GM18526 (cell line): Measurements from ENCODE around the gene ZNF98.

ENCODE experiments used
- POLR2A ChIP-seq: IDR thresholded peaks from 3 replicates; pipeline ENCODE4 v1.6.1; 2011; ENCODE audit not compliant: insufficient read length; ENCODE audit errors: extremely low read depth

The ZNF98 gene

DNA sequence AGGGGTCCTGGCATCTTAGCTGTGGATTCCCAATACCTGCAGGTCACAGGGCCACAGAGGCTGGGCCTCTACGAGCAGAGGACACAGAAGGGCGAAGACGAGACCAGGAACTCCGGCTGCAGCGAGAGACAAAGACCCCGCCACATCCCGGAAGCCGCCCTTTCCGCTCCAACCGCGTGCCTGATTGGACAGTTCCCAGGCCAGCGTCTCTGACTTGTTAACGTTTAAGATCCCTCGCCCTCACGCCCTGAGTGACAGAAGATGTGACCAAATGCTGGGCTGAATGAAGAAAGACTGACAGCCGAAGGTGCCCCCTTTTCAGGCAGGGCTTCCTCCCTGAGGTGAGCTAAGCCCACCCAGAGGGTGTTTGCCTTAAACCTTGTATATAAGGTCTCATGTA is at the start of gene ZNF98:
Gene ZNF98 (minus strand): TSS at position 136 of the 400 bp plus-strand sequence. CDS start 122 bp downstream, at position 14.
- no peak for TF ChIP-seq POLR2A

DNA sequence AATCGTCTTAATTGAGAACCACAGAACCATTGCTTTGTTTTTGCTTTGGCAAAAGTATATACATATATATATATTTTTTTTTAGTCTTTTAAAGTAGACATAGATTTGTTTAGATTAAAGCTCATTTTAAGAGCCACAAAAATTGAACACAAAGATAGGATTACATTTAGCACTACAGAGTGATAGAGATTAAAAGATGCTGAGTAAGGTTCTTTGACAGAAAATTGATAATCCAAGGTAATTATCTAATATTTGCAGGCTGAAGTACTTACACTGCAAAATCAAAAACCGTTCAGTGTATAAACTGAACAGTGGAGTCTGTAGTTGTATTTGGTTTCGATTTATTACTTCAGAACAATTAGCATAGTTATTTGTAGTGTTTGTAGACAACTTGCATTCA is 24.5 kb upstream of the ZNF98 start:
- no peak for TF ChIP-seq POLR2A

DNA sequence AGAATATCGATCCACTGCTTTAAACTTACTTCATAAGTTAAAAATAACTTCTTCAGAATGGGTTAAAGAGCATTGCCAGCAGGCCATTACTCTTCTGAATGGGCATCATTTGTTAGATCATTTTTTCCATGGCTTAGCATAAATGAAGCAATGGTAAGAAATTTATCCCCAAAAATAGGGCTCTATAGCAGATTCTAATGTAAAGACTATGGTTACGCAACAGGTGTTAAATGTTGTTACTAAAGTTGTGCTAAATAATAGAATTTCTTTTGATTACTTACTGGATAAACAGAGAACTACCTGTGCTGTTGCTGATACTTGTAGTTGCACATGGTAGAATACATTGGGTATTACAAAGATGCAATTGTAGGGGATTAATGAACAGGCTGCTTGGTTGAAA is 15.9 kb upstream of the ZNF98 start:
- no peak for TF ChIP-seq POLR2A

DNA sequence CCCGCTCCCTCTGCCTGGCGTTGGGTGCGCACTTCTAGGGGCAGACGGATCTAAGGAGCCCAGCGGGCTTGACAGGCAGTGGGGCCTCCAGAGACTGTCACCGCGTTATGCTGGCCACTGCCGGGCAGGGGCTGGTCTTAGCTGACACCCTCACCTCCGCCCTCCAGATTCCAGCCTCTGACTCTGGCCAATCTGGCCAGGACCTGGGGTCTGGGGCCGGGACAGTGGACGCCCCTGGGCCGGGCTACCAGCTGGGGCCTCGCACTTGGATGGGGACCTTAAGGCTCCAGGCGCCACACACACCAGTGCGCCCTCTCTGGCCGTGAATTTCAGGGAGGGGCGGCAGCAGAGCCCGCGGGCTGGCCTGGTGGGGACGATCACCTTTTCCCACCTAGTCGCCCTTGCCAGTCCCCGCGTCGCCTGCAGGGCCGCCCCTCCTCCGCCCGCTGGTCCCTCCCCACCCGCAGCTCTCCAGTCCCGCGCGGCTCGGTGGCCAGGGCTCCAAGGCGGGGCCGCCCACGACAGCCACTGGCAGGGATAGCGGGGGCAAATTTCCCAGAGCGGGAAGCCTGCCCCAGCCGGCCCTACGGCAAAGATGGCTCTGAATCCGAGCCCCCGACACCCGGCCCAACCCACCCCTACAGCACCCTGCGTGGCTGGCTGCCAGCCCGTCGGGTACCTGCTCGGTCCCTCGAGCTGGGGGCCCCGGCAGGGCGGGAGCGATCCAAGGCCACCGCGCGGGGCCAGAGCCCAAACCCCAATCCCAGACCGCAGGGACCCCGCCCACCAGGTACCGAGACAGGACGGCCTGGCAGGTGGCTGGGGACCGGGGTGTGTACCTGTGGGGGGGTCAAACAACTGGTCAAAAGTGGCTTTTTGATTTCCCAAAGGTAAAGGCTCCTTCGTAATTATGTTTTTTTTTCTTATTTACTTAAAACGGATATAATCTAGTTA is 6.1 kb upstream of the ZNF98 start:
- TF ChIP-seq POLR2A, result no peak

DNA sequence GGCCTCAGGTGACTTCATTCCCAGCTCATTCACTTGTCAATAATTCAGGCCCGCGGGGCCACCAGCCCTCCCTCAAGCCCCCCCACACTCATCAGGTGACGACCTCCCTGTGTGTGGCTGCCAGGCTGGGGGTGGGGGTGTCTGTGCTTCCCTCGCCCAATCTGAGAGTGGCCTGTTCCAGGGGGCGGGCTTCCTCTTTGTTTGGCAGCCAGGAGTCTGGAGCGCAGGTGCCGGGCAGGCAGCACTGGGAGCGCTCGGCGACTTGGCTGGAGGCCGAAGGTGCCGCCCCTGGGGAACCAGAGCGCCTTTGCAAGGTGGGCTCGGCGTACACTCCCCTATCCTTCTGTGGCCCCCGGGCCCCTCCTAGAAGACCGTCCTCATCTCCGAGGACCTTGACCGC is 5.4 kb upstream of the ZNF98 start:
- TF ChIP-seq POLR2A, result no peak

DNA sequence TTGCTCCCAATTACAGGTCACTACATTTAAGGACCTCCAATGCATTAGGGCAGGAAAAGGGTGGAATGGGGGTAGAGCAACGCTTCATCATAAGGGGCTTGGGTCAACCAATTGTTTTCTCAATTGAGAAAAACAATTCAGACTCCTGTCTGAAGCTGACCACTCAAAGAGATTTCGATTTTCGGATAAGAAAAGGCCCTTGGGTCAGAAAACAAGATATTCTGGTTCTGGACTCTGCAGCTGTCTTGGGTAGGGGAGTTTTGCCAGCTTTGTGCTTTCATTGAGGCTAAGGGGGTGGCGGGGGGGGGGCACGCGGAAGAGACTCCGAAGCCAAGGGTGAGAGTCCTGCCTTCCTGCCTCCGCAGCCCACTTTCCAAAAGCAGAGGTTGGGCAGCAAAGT is 4.8 kb upstream of the ZNF98 start:
- TF ChIP-seq POLR2A, result no peak

DNA sequence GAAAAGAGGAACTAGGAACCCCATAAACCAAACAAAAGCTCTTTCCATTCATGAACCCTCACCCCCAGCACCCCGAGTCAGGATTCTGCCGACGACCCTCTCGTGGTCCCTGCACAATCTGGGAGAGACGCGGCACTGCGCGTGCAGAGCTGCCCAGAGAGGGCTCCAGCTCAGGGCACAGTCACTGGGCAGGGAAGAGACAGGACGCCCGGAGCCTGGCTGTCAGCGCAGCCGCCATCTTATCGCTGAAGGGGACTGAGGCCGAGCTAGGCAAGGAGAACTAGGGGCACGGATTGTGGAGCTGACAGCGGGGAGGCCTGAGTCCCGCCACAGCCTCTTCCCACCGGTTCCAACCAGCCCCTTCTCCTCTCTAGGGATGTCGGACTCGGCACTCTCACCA is 349 bp downstream of the ZNF98 start:
- TF ChIP-seq POLR2A, result no peak

DNA sequence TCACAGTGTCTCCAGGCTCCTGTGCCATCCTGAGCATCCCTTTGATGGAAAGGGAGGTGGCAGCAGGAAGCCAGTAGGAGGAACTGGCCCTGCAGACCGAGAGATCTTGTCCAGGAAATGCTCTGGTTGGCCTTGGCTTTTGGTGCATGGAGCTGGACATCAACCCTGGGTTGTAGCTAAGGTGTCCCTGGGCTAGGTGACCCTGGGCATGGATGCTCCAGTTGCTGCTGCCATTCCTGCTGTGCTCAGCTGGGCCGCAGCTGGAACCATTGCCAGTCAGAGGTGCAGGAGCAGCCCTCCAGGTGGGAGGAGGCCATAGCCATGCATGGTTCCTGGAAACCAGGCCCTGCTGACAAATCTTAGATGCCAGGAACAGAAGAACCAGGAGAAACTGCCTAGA is 67.5 kb downstream of the ZNF98 start:
- no peak for TF ChIP-seq POLR2A
